ENCODE results near the gene AMY2B.
A peak's percentile ranks its signal among the peaks of the same experiment; 100 is the strongest.
"Not testable (repeated sequence)": the region's sequence is repeated elsewhere in the genome, so short reads cannot be mapped to it uniquely, and the experiment has no call there.

AMY2B gene

DNA sequence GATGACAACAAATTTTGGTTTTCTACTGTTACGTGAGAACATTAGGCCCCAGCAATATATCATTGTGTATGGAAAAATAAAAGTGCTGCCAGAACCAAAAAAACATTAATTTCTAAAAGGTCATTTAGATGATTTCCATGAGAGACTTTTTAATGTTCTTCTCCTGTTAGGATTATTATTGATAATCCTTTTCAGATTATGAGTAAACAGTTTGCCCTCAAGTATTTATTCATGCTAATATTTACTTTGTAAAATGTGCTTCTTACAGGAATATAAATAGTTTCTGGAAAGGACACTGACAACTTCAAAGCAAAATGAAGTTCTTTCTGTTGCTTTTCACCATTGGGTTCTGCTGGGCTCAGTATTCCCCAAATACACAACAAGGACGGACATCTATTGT is at the start of gene AMY2B:
TSS of gene AMY2B (plus strand) at position 301 of the 400 bp plus-strand sequence. CDS start at position 315, 14 bp downstream.
- DNase-seq (ENCODE audit: low spot score), result not testable (repeated sequence)

GRCh38 chr1:103523346-103523745 is 48.0 kb upstream of the AMY2B start:
- DNase-seq (ENCODE audit: low spot score), result no peak

DNA sequence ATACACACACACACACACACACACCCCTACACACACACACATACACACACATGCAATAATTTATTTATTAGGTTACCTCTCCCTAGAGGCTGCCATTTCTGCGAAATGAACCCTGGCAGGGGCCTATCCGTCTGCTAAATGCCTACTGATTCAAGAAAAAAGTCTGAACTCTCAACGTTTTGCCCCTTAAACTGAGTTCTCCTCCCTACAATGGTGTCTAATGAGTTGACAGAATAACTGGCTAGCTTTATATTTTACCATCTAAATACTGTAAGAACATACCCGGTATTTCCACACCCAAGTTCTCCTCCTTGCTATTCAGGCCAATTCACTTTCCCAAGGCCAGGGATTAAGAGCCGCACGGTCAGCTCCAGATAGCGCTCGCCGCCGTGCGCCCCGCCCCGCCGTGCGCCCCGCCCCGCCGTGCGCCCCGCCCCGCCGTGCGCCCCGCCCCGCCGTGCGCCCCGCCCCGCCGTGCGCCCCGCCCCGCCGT is 46.2 kb upstream of the AMY2B start:
- peak; percentile 67 for DNase-seq (ENCODE audit: low spot score)

DNA sequence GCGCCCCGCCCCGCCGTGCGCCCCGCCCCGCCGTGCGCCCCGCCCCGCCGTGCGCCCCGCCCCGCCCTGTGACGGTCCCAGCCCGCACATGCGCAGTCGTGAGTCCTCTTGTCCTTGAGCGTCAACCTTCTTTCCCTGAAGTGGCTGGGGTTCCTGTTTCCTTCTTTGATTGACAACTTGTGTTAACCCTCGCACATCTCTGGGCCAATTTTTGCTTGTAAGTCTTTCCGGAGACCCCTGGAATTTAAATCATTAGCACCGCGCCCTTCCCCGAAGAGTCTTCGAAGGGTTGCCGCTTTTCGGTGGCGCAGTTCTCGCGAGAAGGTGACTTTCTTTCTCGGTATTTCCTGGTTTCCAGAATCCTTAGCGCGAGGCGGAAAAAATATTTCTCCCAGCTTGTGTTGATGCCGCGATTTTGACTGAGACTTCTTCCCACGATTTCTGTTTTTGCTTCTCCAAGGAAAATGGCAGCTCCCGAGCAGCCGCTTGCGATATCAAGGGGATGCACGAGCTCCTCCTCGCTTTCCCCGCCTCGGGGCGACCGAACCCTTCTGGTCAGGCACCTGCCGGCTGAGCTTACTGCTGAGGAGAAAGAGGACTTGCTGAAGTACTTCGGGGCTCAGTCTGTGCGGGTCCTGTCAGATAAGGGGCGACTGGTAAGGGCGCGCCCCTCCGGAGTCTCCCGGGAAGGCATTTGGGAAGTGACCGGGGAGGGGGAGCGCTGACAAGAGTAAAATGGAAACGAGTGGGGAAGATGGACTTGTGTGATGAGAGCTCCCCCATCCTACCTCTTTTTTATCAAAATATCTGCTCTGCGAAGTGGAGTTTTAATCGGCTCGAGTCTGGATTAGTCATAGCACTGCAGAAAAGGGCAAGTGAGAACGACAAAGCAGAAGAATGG is 45.5 kb upstream of the AMY2B start, which contains the start of gene RNPC3:
TSS of gene RNPC3 (plus strand) at position 93 of the 901 bp plus-strand sequence. CDS start at position 465, 372 bp downstream.
- DNase-seq (ENCODE audit: low spot score), result peak; percentile 91

GRCh38 chr1:103527331-103527730 is 44.1 kb upstream of the AMY2B start:
- DNase-seq (ENCODE audit: low spot score), result no peak

DNA sequence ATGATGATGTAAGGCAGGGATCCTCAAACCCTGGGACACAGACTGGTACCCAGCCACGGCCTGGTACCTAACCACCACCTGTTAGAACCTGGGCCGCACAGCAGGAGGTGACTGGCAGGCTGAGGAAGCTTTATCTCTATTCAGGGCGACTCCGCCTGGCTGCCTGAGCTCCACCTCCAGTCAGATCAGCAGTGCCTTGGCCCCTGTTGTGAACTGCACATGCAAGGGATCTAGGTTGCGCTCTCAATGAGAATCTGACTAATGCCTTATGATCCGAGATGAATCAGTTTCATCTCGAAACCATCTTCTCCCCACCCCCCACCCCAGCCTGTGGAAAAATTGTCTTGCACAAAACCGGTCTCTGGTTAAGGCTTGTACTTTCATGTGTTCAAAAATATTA is 41.6 kb upstream of the AMY2B start:
- DNase-seq (ENCODE audit: low spot score), result no peak

DNA sequence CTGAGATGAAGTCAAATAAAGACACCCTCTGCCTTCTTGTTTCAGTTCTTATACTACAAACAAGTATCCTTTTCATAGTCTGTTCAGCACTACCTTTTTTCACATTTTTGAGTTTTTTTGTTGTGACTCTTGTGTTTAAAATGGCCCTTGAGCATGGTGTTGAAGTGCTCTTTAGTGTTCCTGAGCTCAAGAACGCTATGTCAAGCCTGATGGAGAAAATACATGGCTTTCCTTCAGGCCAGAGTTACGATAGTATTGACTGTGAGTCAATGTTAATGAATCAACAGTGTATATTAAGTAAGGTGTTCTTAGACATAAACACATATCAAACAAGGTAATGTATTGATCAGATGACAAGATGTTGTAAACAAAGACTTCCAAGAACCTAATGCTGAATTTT is 33.2 kb upstream of the AMY2B start:
- no peak for DNase-seq (ENCODE audit: low spot score)

GRCh38 chr1:103541431-103541830 is 30.0 kb upstream of the AMY2B start:
- DNase-seq (ENCODE audit: low spot score), result no peak

GRCh38 chr1:103546496-103546895 is 24.9 kb upstream of the AMY2B start:
- DNase-seq (ENCODE audit: low spot score), result no peak

- DNase-seq (ENCODE audit: low spot score), result no peak
Observed at GRCh38 chr1:103547840-103548239, 23.5 kb upstream of the AMY2B start.

DNA sequence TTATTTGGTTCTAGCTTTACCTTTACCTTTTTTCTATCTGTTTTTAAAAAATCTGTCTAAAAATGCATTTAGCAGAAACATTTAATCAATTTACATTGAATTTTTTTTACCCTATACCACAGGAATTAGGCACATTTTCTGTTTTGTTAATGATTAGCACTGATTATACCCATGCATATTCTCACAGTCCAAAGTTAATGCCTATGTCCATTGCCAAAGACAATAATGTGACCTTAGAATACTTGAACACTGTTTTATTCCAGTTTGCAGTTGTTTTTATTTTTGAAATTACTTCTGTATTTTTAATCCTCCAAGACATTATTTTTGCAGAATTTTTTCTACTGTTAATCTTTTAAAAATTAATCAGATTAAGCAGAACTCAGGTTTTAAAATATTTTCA is 11.0 kb upstream of the AMY2B start:
- DNase-seq (ENCODE audit: low spot score), result no peak

DNA sequence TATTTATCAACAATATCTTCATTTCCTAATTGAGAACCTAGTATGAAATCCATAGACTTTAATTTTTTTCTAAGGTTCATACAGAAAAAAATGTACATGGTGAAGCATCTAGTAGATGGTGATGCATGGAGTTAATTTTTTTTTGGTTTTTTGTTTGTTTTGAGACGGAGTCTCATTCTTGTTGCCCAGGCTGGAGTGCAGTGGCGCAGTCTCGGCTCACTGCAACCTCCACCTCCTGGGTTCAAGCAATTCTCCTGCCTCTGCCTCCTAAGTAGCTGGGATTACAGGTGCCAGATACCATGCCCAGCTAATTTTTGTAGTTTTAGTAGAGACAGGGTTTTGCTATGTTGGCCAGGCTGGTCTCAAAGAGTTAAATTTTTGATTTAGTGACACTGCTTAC is 10.3 kb upstream of the AMY2B start:
- not testable (repeated sequence) for DNase-seq (ENCODE audit: low spot score)

DNA sequence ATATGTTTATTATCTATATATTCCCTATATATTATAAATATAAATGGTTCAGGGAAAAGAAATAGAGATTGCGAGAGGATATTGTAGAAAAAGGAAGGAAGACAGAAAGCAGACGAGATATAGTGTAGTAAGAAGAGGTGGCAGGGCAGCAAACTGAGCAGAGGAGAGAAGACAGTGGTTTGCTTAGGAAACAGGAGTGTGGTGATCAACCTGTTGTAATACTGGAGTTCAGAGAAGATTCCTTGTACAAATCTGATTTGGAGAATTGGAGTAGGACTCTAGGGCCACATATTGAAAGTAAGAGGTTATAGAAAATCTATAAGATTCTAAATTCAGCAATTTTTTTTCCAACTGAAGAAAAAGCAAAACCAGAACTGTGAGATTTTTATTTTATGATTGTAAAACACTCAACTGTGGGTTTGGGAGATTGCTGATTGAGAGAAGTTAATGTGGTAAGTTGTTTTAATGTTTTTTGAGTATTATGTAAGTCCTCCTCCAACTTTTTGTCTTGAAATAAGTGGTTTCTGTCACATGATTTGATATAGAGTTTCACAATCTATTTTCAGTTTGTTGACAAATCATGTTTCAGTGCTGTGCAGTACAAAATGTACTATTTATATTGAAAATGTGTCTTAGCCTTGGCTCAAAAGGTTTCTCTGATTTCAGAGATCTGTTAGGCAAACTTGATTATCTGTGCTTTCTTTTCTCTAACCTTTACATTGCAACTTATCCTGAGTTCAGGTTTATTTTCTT is 9.6 kb upstream of the AMY2B start:
- DNase-seq (ENCODE audit: low spot score), result peak; percentile 2

DNA sequence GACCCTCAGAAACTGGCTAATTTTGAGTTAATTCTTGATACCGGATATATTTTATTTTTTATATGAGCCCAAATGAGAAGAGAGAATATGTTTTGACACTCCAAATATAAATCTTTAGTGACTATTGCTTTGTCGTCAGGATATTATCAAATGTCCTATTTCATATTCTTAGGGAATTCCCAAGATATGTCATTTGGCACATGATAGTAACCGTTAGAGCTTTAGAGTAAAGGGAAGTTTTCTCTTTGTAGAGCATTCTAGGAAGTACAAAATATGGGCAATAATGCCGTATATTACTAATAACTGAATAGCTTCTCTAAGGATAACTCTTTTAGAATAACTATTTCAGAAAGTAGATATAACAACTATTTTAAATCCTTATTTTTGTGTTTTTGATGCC is 8.3 kb upstream of the AMY2B start:
- DNase-seq (ENCODE audit: low spot score), result no peak

DNA sequence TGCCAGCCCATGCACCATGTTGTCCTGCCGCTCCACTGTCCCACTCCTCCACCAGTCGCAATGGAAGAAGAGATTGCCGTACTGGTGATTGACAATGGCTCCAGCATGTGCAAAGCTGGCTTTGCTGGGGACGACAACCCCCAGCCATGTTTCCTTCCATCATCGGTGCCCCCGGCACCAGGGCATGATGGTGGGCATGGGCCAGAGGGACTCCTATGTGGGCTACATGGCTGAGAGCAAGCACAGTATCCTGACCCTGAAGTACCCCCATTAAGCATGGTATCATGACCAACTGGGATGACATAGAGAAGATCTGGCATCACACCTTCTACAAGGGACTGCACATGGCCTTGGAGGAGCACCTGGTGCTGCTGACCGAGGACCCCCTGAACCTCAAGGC is 1.9 kb upstream of the AMY2B start:
- no peak for DNase-seq (ENCODE audit: low spot score)

DNA sequence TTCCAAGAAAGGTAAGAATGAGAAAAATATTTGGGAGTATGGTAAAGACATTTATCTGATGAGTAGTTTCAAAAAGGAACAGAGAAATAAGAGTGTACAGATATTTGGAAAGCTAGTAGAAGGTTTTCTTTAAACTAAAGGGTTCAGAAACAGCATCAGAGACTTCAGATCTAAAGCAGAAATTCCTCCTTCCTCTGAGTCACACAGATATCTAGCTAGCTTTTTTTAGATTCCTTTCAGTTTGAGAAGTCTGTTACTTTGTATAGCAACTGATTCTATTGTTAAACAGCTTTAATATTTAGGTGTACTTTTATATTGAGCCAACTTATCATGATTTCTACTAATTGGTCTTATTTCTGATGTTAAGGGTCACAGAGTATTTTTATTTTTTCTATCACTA is 4.7 kb downstream of the AMY2B start:
- no peak for DNase-seq (ENCODE audit: low spot score)

GRCh38 chr1:103576784-103577183 is 5.4 kb downstream of the AMY2B start:
- DNase-seq (ENCODE audit: low spot score), result not testable (repeated sequence)

- no peak for DNase-seq (ENCODE audit: low spot score)
Observed at GRCh38 chr1:103582464-103582863, 11.1 kb downstream of the AMY2B start.

GRCh38 chr1:103583887-103584286 is 12.5 kb downstream of the AMY2B start:
- DNase-seq (ENCODE audit: low spot score), result no peak

DNA sequence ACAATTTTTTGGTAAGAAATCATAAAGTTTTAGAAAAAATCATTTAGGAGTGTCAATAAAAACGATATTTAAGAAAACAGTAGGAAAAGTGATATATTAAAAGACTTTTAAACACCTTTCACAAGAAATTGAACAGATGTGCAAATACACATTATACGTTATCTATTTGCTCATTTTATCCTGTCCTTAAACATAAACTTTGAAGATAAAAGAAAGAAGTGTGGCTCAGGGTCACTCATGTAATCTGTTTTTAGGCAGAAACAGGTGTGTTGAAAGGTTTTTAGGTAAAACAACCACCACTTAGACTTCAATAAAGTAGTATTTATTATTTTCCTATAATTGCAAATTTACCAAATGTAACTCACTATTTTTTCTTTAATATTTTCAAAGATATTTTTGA is 13.1 kb downstream of the AMY2B start:
- no peak for DNase-seq (ENCODE audit: low spot score)

GRCh38 chr1:103602740-103603139 is 31.4 kb downstream of the AMY2B start:
- not testable (repeated sequence) for DNase-seq (ENCODE audit: low spot score)

GRCh38 chr1:103616362-103616761 is 45.0 kb downstream of the AMY2B start:
- DNase-seq (ENCODE audit: low spot score), result no peak

- not testable (repeated sequence) for DNase-seq (ENCODE audit: low spot score)
Observed at GRCh38 chr1:103616994-103617477, 45.6 kb downstream of the AMY2B start, which contains the start of gene AMY2A. AMY2A (plus strand) TSS chr1:103617427; CDS start chr1:103617441, 14 bp downstream.
